Left lung (tissue), 10 donors: ENCODE results near the gene OSGIN1. TPM values are rescaled to one million over a fixed set of nuclear protein-coding genes. Genes with fewer than 3 reads are reported as not detected.

Source experiments
- ATAC-seq: fragments of 200-7000 bp; cut with Tn5 transposase; one replicate; pipeline ENCODE4 v1.9.1; 2020; ENCODE audit warnings: moderate library complexity
- DNase-seq, 4 donors: peaks; one replicate each; pipeline ENCODE4 v3.0.0-alpha.2; 2013 to 2020
- H3K27ac ChIP-seq, 2 donors: fragments of 200-600 bp; sonication (generic) in 1 of 2; one replicate each; pipeline versions ENCODE4 v1.5.0 to v1.8.0; 2020 to 2021
- H3K27me3 ChIP-seq, 2 donors: fragments of 200-600 bp; sonication (generic) in 1 of 2; one replicate each; pipeline versions ENCODE4 v1.5.0 to v1.8.0; 2020 to 2021
- H3K36me3 ChIP-seq, 2 donors: fragments of 200-600 bp; sonication (generic) in 1 of 2; one replicate each; pipeline versions ENCODE4 v1.5.0 to v1.8.0; 2020 to 2021
- H3K4me1 ChIP-seq, 2 donors: fragments of 200-600 bp; one replicate each; pipeline ENCODE4 v1.8.0; 2021
- H3K4me3 ChIP-seq, 2 donors: fragments of 200-600 bp; sonication (generic) in 1 of 2; one replicate each; pipeline versions ENCODE4 v1.5.0 to v1.8.0; 2020 to 2021; ENCODE audit warnings: mild to moderate bottlenecking in 1 of 2
- H3K9me3 ChIP-seq, 2 donors: fragments of 200-600 bp; sonication (generic) in 1 of 2; one replicate each; pipeline versions ENCODE4 v1.5.0 to v1.8.0; 2020 to 2021
- intact Hi-C, 2 donors: fragments of 100-400 bp; cut with DNase I; formaldehyde crosslinking; loops; one replicate each; pipeline versions ENCODE4 v1.11.2 to v1.14.2; 2022
- polyA plus RNA-seq, 6 donors: library from polyadenylated mRNA; unstranded; fragments of 120-200 nt; gene quantifications; one replicate each; pipeline ENCODE4 v1.2.1, GENCODE V29; 2013; ENCODE audit not compliant: insufficient read length in 6 of 6
- total RNA-seq, 2 donors: library from RNA; stranded (reverse); fragmentation: NEBNext Ultra II Directional; extraction: Animal tissue kit (Norgen Biotek cat#: 25700); gene quantifications; one replicate each; pipeline ENCODE4 v1.2.1, GENCODE V29; 2021
- TF ChIP-seq, protein P1 (sequence below), 2 donors: fragments of 200-600 bp; sonication (generic) in 1 of 2; IDR thresholded peaks; one replicate each; pipeline versions ENCODE4 v1.5.0 to v1.8.0; 2021; ENCODE audit warnings: antibody characterized with exemption in 2 of 2
- donor health status: DM: no; HTN: yes; CAD: no.
- donor health status: DM: no; HTN: no; CAD: no.

Gene OSGIN1
- total and polyA plus RNA-seq, 8 donors: 0.47 to 18.0 (median 0.70) TPM

DNA sequence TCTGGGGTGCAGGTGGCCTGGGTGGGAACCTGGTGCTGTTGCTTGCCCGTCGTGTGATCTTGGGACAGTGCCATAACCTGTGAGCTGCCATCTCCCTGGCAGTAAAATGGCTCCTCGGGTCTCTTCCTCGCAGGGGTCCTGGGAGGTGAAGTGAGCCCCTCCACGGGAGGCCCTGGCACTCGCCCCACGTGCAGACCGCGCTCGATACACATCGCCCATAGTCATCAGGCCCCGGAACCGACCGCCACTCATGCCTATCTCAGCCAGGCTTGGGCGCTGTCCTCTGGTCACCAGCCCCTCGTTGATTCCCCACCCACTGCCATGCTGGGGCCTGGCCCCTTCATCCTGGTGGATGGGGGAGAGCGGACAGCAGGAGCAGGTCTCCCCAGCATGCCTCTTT lies 21.5 kb upstream of the OSGIN1 start:
- no peak overlapping the region for H3K4me3 ChIP-seq
- H3K36me3 ChIP-seq: no peaks in the 10 kb centered on the region
- DNase-seq (peak in 1 of 4 donors; percentile 62), ATAC-seq (no peak)
- H3K27ac ChIP-seq: no peak overlapping the region
- H3K4me1 ChIP-seq: no peaks in the 10 kb centered on the region
- H3K9me3 ChIP-seq: no peaks in the 10 kb centered on the region
- intact Hi-C loops: no loop called here
- TF ChIP-seq, protein P1, sequence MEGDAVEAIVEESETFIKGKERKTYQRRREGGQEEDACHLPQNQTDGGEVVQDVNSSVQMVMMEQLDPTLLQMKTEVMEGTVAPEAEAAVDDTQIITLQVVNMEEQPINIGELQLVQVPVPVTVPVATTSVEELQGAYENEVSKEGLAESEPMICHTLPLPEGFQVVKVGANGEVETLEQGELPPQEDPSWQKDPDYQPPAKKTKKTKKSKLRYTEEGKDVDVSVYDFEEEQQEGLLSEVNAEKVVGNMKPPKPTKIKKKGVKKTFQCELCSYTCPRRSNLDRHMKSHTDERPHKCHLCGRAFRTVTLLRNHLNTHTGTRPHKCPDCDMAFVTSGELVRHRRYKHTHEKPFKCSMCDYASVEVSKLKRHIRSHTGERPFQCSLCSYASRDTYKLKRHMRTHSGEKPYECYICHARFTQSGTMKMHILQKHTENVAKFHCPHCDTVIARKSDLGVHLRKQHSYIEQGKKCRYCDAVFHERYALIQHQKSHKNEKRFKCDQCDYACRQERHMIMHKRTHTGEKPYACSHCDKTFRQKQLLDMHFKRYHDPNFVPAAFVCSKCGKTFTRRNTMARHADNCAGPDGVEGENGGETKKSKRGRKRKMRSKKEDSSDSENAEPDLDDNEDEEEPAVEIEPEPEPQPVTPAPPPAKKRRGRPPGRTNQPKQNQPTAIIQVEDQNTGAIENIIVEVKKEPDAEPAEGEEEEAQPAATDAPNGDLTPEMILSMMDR (IDR thresholded peaks at IDR 0.05): no peak
- no peaks in the 10 kb centered on the region for H3K27me3 ChIP-seq

DNA sequence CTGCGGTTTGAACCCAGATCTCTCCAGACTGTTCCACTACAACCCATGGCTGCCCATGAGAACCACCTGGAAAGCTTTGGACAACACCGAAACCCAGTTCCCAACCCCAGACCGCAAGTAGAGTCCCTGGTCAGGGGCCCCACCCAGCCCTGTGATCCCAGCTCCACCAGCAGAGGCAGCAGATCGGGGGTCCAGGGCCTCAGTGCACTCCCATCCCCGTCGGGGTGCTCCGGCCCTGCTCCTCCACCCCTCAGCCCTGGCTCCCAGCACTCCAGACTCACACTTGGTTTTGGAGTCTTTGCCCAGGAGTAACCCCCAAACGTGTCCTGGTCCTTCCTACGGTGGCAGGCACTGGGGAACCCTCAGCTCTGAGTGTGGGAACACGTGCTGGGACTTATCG lies 20.7 kb upstream of the OSGIN1 start:
- H3K9me3 ChIP-seq: no peaks in the 10 kb centered on the region
- no peaks in the 10 kb centered on the region for H3K4me1 ChIP-seq
- TF ChIP-seq, protein P1 (IDR thresholded peaks at IDR 0.05): no peak
- DNase-seq (peak in 1 of 4 donors; percentile 39), ATAC-seq (no peak)
- no peaks in the 10 kb centered on the region for H3K27me3 ChIP-seq
- H3K36me3 ChIP-seq: no peaks in the 10 kb centered on the region
- intact Hi-C loops: no loop called here
- no peak overlapping the region for H3K4me3 ChIP-seq
- H3K27ac ChIP-seq: no peak overlapping the region

DNA sequence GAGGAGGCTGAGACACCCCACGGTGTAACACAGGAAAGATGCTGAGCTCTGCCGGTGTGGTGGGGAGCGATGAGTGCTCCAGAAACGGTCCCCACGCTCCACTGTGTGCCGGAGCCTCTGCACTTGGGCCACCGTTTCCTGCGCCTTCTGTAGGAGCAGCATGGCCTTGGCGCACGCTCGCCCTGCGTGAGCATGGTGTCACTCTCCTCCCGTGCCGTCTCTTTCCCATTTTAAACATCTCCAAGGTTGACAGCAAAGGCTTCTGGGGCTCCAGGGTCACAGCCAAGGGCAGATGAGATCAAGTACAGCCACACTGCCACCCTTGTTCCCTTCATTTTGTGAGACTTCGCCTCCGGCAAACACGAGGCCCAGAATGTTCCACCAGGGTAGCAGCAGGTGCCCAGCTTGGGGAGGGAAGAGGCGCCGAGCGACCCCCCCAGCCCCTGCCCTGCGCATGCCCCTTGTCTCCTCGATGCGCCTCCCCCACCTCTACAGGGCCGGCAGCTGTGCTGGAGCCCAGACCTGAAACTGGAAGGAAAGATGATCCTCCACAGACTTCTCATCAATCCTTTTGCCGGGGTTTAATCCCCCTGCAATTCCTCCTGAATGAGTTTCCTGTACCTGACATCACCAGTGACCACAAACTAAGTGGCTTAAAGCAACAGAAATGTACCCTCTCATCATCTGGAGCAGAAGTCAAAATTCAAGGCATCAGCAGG lies 19.9 kb upstream of the OSGIN1 start:
- Histone ChIP-seq H3K4me1 (no peaks in the 10 kb centered on the region), H3K27ac (no peak overlapping the region), H3K9me3 (no peaks in the 10 kb centered on the region), H3K27me3 (no peaks in the 10 kb centered on the region), H3K36me3 (no peaks in the 10 kb centered on the region), H3K4me3 (no peak overlapping the region)
- TF ChIP-seq, protein P1 (IDR thresholded peaks at IDR 0.05): no peak
- ATAC-seq: no peak
- DNase-seq: peak in 1 of 4 donors; percentile 55
- intact Hi-C loops: no loop called here

DNA sequence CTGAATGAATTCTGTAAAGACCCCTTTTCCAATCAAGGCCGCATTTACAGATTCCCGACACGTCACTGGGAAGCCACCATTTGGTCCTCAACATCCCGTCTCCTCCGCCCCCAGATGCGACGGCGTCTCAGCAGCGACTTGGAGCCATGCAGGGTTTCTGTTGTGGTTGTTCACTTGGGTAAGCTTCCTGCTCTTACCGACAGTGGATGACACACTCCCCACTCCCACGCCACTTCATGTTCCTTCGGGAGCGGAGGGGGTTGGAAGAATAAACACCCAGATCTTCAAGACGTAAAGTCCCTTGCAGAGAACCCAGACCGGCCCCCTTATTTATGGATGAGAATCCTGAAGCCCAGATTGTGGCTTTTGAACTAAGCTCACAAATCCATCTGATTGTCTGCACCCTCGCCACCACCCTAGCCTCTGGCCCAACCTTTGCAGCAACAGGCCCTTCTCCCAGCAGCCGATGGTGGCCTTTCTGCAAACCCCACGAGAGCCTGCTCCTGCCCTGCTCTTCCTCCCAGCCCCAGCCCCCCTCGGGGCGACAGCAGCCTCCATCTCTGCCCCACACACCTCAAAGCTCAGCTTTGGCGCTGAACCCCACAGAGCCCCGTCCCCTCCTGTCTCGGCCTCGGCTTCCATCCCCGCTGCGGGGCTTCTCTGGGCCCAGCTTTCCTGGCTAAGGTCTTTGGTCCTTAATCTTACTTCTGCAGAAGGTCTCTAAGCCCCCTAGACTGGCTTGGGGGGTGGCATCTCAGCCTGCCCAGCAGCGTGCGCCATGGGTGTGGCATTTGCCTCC lies 19.0 kb upstream of the OSGIN1 start:
- TF ChIP-seq, protein P1 (IDR thresholded peaks at IDR 0.05): no peak
- no peaks in the 10 kb centered on the region for H3K27me3 ChIP-seq
- intact Hi-C loops: no loop called here
- H3K4me3 ChIP-seq: no peak overlapping the region
- no peak for ATAC-seq
- H3K36me3 ChIP-seq: no peaks in the 10 kb centered on the region
- no peak overlapping the region for H3K27ac ChIP-seq
- H3K9me3 ChIP-seq: no peaks in the 10 kb centered on the region
- H3K4me1 ChIP-seq: peaks cover 0 to 3% of the 10 kb centered on the region in 2 donors
- DNase-seq: peak in 1 of 4 donors; percentile 66

DNA sequence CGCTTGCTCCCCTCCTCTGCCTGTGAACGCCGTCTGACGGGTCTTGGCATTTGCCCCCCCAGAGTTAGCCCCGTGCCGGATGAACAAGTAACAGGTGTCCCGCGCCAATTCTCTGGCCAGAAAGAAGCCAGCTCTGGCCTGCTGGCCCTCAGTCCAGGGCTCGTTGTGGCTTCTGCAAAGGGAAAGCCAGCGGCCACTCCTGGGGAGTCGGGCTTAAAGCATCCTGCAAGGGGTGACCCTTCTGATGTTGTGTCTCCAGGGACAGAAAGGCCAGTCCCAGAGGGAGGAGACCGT lies 18.4 kb upstream of the OSGIN1 start:
- no peaks in the 10 kb centered on the region for H3K9me3 ChIP-seq
- no peak overlapping the region for H3K27ac ChIP-seq
- peaks cover 0 to 4% of the 10 kb centered on the region in 2 donors for H3K4me1 ChIP-seq
- intact Hi-C loops: no loop called here
- no peaks in the 10 kb centered on the region for H3K36me3 ChIP-seq
- TF ChIP-seq, protein P1 (IDR thresholded peaks at IDR 0.05): no peak
- ATAC-seq (no peak), DNase-seq (peak in 1 of 4 donors; percentile 54)
- no peak overlapping the region for H3K4me3 ChIP-seq
- no peaks in the 10 kb centered on the region for H3K27me3 ChIP-seq
